Measurements from ENCODE around the gene PAK5. TPM values are rescaled to one million over a fixed set of nuclear protein-coding genes. Genes with fewer than 3 reads are reported as not detected.

PAK5 gene
- total RNA-seq, 4 donors from 2014 or later, result 0.04 to 0.34 (median 0.24) TPM

GRCh38 chr20:9576695-9577094 lies 262.2 kb downstream of the PAK5 start:
- WGBS, 2 donors, result 79 to 86% methylated on average over 3 to 4 of the region's 4 CpGs
- no peak for TF ChIP-seq CTCF (IDR thresholded peaks at IDR 0.05)
- no peak for TF ChIP-seq POLR2A (IDR thresholded peaks at IDR 0.05)
- no peak overlapping the region for H3K4me3 ChIP-seq

GRCh38 chr20:9575836-9576235 lies 263.0 kb downstream of the PAK5 start:
- intact Hi-C loops (cut with DNase I), result no loop called here
- WGBS, 2 donors, result 86 to 93% methylated on average over 1 of the region's 1 CpG
- Histone ChIP-seq H3K4me3 (no peak overlapping the region), H3K27ac (no peak overlapping the region), H3K4me1 (no peaks in the 10 kb centered on the region), H3K27me3 (no peaks in the 10 kb centered on the region), H3K9me3 (no peaks in the 10 kb centered on the region), H3K36me3 (no peaks in the 10 kb centered on the region)
- DNase-seq, result no peak
- no peak for TF ChIP-seq CTCF (IDR thresholded peaks at IDR 0.05)
- TF ChIP-seq POLR2A (IDR thresholded peaks at IDR 0.05), result no peak

More at GRCh38 chr20:9576695-9577094, 262.2 kb downstream of the PAK5 start:
- Histone ChIP-seq H3K36me3 (no peaks in the 10 kb centered on the region), H3K27ac (no peak overlapping the region), H3K4me1 (no peaks in the 10 kb centered on the region), H3K9me3 (no peaks in the 10 kb centered on the region), H3K27me3 (no peaks in the 10 kb centered on the region)
- intact Hi-C loops (cut with DNase I), result no loop called here
- no peak for DNase-seq

GRCh38 chr20:9574776-9575175 lies 264.1 kb downstream of the PAK5 start:
- TF ChIP-seq POLR2A (IDR thresholded peaks at IDR 0.05) (no peak), CTCF (IDR thresholded peaks at IDR 0.05) (no peak)
- Histone ChIP-seq H3K36me3 (no peaks in the 10 kb centered on the region), H3K4me3 (no peak overlapping the region), H3K9me3 (no peaks in the 10 kb centered on the region), H3K4me1 (no peaks in the 10 kb centered on the region), H3K27ac (no peak overlapping the region), H3K27me3 (no peaks in the 10 kb centered on the region)
- no peak for DNase-seq
- WGBS, 2 donors, result 68 to 81% methylated on average over 3 of the region's 3 CpGs
- intact Hi-C loops (cut with DNase I), result no loop called here

- DNase-seq, result no peak
- TF ChIP-seq POLR2A (IDR thresholded peaks at IDR 0.05) (no peak), CTCF (IDR thresholded peaks at IDR 0.05) (no peak)
- 66 to 68% methylated on average over 7 of the region's 7 CpGs for WGBS, 2 donors
- no peaks in the 10 kb centered on the region for H3K27me3 ChIP-seq
- H3K27ac ChIP-seq, result no peak overlapping the region
- H3K36me3 ChIP-seq, result no peaks in the 10 kb centered on the region
- H3K4me3 ChIP-seq, result no peak overlapping the region
- H3K9me3 ChIP-seq, result no peaks in the 10 kb centered on the region
- intact Hi-C loops (cut with DNase I), result no loop called here
- H3K4me1 ChIP-seq, result no peaks in the 10 kb centered on the region
Observed at GRCh38 chr20:9574181-9574580, 264.7 kb downstream of the PAK5 start.

GRCh38 chr20:9573335-9574151 lies 265.3 kb downstream of the PAK5 start:
- intact Hi-C loops (cut with DNase I), result no loop called here
- H3K4me3 ChIP-seq, result no peak overlapping the region
- TF ChIP-seq CTCF (IDR thresholded peaks at IDR 0.05), result no peak
- TF ChIP-seq POLR2A (IDR thresholded peaks at IDR 0.05), result no peak
- no peaks in the 10 kb centered on the region for H3K27me3 ChIP-seq
- 59 to 60% methylated on average over 13 of the region's 13 CpGs for WGBS, 2 donors
- no peak for DNase-seq
- no peaks in the 10 kb centered on the region for H3K36me3 ChIP-seq
- H3K27ac ChIP-seq, result no peak overlapping the region
- no peaks in the 10 kb centered on the region for H3K4me1 ChIP-seq
- no peaks in the 10 kb centered on the region for H3K9me3 ChIP-seq

All from esophagus squamous epithelium (tissue), 5 donors.